Measurements from ENCODE around the gene IFI44L. TPM values are rescaled to one million over a fixed set of nuclear protein-coding genes. Genes with fewer than 3 reads are reported as not detected.

IFI44L gene
- total RNA-seq, 1 experiment from 2014 or later: 0.10 TPM

DNA sequence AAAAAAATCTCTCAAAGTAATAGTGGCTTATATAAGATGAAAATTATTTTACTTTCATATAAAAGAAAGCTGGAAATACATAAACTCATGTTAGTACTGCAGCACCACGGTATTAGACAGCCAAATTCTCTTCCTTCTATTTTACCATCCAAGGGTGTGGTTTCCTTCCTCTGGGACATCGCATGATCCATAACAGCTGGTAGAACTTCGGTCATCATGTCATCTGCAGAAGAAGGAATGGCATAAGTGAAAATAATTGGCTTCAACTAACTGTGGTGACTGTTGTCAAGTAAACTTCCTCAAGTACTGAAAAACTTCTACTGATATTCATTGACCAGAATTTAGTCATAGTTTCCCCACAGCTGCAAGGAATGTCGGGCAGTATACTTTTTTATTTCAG, 28.3 kb upstream of the IFI44L start:
- Histone ChIP-seq H3K4me2 (ENCODE audit: low read length) (no peak overlapping the region), H3K27me3 (ENCODE audit: insufficient read depth, low read length) (no peaks in the 10 kb centered on the region), H4K20me1 (ENCODE audit: insufficient read depth) (no peaks in the 10 kb centered on the region), H3K27ac (ENCODE audit: low read depth, low read length) (no peak overlapping the region), H3K79me2 (ENCODE audit: insufficient read depth, low read length) (no peaks in the 10 kb centered on the region), H3K9ac (ENCODE audit: low read length) (no peak overlapping the region), H3K4me1 (ENCODE audit: control insufficient read depth in 1 of 2, insufficient read depth in 2 of 2, low read length in 2 of 2) (no peaks in the 10 kb centered on the region), H3K36me3 (ENCODE audit: control insufficient read depth in 1 of 2, insufficient read depth in 2 of 2, low read length in 2 of 2) (no peaks in the 10 kb centered on the region), H2AFZ (ENCODE audit: low read depth, low read length, poor library complexity, severe bottlenecking) (no peak overlapping the region), H3K9me3 (ENCODE audit: control insufficient read depth in 1 of 2, insufficient read depth in 1 of 2, low read depth in 1 of 2, low read length in 2 of 2) (no peaks in the 10 kb centered on the region), H3K9me2 (ENCODE audit: insufficient read depth) (no peaks in the 10 kb centered on the region), H3K4me3 (replicated peaks in 1 of 2; ENCODE audit: low read depth in 1 of 2, low read length in 2 of 2) (no peak overlapping the region)
- TF ChIP-seq EGR1 (IDR thresholded peaks at IDR 0.05; ENCODE audit: low read depth): no peak
- no peak for TF ChIP-seq POLR2A (IDR thresholded peaks at IDR 0.05; ENCODE audit: borderline replicate concordance, extremely low read depth, insufficient read depth, insufficient read length)
- TF ChIP-seq YY1 (IDR thresholded peaks at IDR 0.05; ENCODE audit: extremely low read depth, insufficient replicate concordance, low read depth, low read length): no peak
- TF ChIP-seq ZFX (IDR thresholded peaks at IDR 0.05): no peak
- TF ChIP-seq EZH2phosphoT487 (IDR thresholded peaks at IDR 0.05; ENCODE audit: borderline replicate concordance): no peak
- CTCF ChIA-PET: no interaction called here
- no TSS peak for BruUV-seq (replicated peaks)
- ATAC-seq (no peak), DNase-seq (ENCODE audit: low read depth, low spot score) (no peak)
- intact Hi-C loops (cut with micrococcal nuclease): no loop called here
- POLR2A ChIA-PET: interaction anchor here (1.0 kb wide), 1 partner anchor 10 kb away, joined by 3 read pairs; no protein-coding TSS in a partner anchor
- RAD21 ChIA-PET (ENCODE audit: low non-redundant PET in 1 of 2, low total read pairs in 2 of 2, uncharacterized antibody in 2 of 2, unreplicated experiment in 2 of 2): no interaction called here

DNA sequence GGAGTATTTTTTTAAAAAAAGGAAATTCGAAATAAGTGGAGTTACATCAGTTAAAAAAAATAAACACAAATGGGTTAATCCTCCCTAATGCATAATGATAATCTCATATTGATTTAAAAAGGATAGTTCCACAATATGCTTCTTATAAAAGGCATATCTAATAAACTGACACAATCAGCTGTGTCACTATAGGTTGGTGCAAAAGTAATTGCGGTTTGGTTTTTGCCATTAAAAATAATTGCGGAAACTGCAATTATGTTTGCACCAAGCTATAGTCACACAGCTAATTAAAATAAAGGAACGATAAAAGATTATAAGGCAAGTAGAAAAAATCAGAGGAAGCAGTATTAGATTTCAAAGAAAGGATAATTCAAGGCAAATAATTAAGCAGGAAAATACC, 21.0 kb upstream of the IFI44L start:
- no TSS peak for BruUV-seq (replicated peaks)
- RAD21 ChIA-PET (ENCODE audit: low non-redundant PET in 1 of 2, low total read pairs in 2 of 2, uncharacterized antibody in 2 of 2, unreplicated experiment in 2 of 2): no interaction called here
- TF ChIP-seq RAD21 (IDR thresholded peaks at IDR 0.05; ENCODE audit: low read depth): no peak
- no peak for TF ChIP-seq EZH2phosphoT487 (IDR thresholded peaks at IDR 0.05; ENCODE audit: borderline replicate concordance)
- TF ChIP-seq ELF1 (IDR thresholded peaks at IDR 0.05; ENCODE audit: borderline replicate concordance, low read depth): no peak
- no peak for TF ChIP-seq ATF3 (IDR thresholded peaks at IDR 0.05)
- no peak for TF ChIP-seq ZNF274 (IDR thresholded peaks at IDR 0.05; ENCODE audit: low read depth, low read length)
- TF ChIP-seq, protein P1, sequence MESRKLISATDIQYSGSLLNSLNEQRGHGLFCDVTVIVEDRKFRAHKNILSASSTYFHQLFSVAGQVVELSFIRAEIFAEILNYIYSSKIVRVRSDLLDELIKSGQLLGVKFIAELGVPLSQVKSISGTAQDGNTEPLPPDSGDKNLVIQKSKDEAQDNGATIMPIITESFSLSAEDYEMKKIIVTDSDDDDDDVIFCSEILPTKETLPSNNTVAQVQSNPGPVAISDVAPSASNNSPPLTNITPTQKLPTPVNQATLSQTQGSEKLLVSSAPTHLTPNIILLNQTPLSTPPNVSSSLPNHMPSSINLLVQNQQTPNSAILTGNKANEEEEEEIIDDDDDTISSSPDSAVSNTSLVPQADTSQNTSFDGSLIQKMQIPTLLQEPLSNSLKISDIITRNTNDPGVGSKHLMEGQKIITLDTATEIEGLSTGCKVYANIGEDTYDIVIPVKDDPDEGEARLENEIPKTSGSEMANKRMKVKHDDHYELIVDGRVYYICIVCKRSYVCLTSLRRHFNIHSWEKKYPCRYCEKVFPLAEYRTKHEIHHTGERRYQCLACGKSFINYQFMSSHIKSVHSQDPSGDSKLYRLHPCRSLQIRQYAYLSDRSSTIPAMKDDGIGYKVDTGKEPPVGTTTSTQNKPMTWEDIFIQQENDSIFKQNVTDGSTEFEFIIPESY (IDR thresholded peaks at IDR 0.05; ENCODE audit: extremely low read depth, insufficient replicate concordance, low read length): no peak
- no peak for TF ChIP-seq FOSL1 (IDR thresholded peaks at IDR 0.05; ENCODE audit: low read depth)
- TF ChIP-seq EZH2 (IDR thresholded peaks at IDR 0.05): no peak
- TF ChIP-seq ZFX (IDR thresholded peaks at IDR 0.05): no peak
- TF ChIP-seq CEBPB (IDR thresholded peaks at IDR 0.05; ENCODE audit: low read depth): no peak
- no peak for TF ChIP-seq CBX3 (IDR thresholded peaks at IDR 0.05; ENCODE audit: low read depth)
- TF ChIP-seq, protein P2, sequence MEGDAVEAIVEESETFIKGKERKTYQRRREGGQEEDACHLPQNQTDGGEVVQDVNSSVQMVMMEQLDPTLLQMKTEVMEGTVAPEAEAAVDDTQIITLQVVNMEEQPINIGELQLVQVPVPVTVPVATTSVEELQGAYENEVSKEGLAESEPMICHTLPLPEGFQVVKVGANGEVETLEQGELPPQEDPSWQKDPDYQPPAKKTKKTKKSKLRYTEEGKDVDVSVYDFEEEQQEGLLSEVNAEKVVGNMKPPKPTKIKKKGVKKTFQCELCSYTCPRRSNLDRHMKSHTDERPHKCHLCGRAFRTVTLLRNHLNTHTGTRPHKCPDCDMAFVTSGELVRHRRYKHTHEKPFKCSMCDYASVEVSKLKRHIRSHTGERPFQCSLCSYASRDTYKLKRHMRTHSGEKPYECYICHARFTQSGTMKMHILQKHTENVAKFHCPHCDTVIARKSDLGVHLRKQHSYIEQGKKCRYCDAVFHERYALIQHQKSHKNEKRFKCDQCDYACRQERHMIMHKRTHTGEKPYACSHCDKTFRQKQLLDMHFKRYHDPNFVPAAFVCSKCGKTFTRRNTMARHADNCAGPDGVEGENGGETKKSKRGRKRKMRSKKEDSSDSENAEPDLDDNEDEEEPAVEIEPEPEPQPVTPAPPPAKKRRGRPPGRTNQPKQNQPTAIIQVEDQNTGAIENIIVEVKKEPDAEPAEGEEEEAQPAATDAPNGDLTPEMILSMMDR (IDR thresholded peaks at IDR 0.05 in 2 of 3, conservative IDR thresholded peaks at IDR 0.05 in 1 of 3; ENCODE audit: borderline replicate concordance in 1 of 3, insufficient read depth in 1 of 3, low read depth in 2 of 3, low read length in 2 of 3): no peak
- TF ChIP-seq TCF7L2 (IDR thresholded peaks at IDR 0.05; ENCODE audit: borderline replicate concordance, extremely low read depth, insufficient read depth, insufficient read length): no peak
- TF ChIP-seq POLR2AphosphoS5 (IDR thresholded peaks at IDR 0.05; ENCODE audit: low read depth, low read length): no peak
- no peak for TF ChIP-seq EGR1 (IDR thresholded peaks at IDR 0.05; ENCODE audit: low read depth)
- no peak for TF ChIP-seq POLR2A (IDR thresholded peaks at IDR 0.05; ENCODE audit: borderline replicate concordance, extremely low read depth, insufficient read depth, insufficient read length)
- TF ChIP-seq SIN3A (IDR thresholded peaks at IDR 0.05; ENCODE audit: low read depth): no peak

More for the DNA sequence above, 21.0 kb upstream of the IFI44L start:
- no peaks in the 10 kb centered on the region for H3K9me3 ChIP-seq (ENCODE audit: control insufficient read depth in 1 of 2, insufficient read depth in 1 of 2, low read depth in 1 of 2, low read length in 2 of 2)
- no peaks in the 10 kb centered on the region for H3K79me2 ChIP-seq (ENCODE audit: insufficient read depth, low read length)
- intact Hi-C loops (cut with micrococcal nuclease): no loop called here
- no peak overlapping the region for H3K4me3 ChIP-seq (replicated peaks in 1 of 2; ENCODE audit: low read depth in 1 of 2, low read length in 2 of 2)
- no peak overlapping the region for H3K4me2 ChIP-seq (ENCODE audit: low read length)
- no peaks in the 10 kb centered on the region for H3K27me3 ChIP-seq (ENCODE audit: insufficient read depth, low read length)
- H3K9me2 ChIP-seq (ENCODE audit: insufficient read depth): no peaks in the 10 kb centered on the region
- no peaks in the 10 kb centered on the region for H4K20me1 ChIP-seq (ENCODE audit: insufficient read depth)
- no peak overlapping the region for H3K9ac ChIP-seq (ENCODE audit: low read length)
- no peak overlapping the region for H2AFZ ChIP-seq (ENCODE audit: low read depth, low read length, poor library complexity, severe bottlenecking)
- no peaks in the 10 kb centered on the region for H3K4me1 ChIP-seq (ENCODE audit: control insufficient read depth in 1 of 2, insufficient read depth in 2 of 2, low read length in 2 of 2)
- no peaks in the 10 kb centered on the region for H3K36me3 ChIP-seq (ENCODE audit: control insufficient read depth in 1 of 2, insufficient read depth in 2 of 2, low read length in 2 of 2)
- POLR2A ChIA-PET: no interaction called here
- CTCF ChIA-PET: interaction anchor here (2.1 to 2.5 kb wide), 2 partner anchors 18 to 468 kb away, joined by 7 to 12 read pairs; no protein-coding TSS in a partner anchor
- ATAC-seq: no peak
- no peak overlapping the region for H3K27ac ChIP-seq (ENCODE audit: low read depth, low read length)
- no peak for DNase-seq (ENCODE audit: low read depth, low spot score)

Measured in HCT116 (cell line).